ENCODE results near the gene PEAR1. TPM values are rescaled to one million over a fixed set of nuclear protein-coding genes. Genes with fewer than 3 reads are reported as not detected.
A peak's percentile ranks its signal among the peaks of the same experiment; 100 is the strongest.

PEAR1 gene
- polyA plus RNA-seq, 1 of the 3 experiments (the other 2 are of a cell fraction), result 1.2 TPM

GRCh38 chr1:156927215-156928042 lies 33.9 kb downstream of the PEAR1 start:
- no peaks in the 10 kb centered on the region for H3K9me3 ChIP-seq
- H3K4me1 ChIP-seq (ENCODE audit: control insufficient read depth in 1 of 2, insufficient read depth in 2 of 2, low read depth in 1 of 2, low read length in 1 of 2), result peaks cover 5 to 25% of the 10 kb centered on the region in 2 experiments; a peak in 2 of 4 replicates
- no peaks in the 10 kb centered on the region for H3K36me3 ChIP-seq (replicated peaks in 1 of 2; ENCODE audit: control insufficient read depth in 1 of 2, insufficient read depth in 2 of 2, low read length in 1 of 2)
- H2AFZ ChIP-seq (ENCODE audit: low read depth), result no peak overlapping the region; the same call in 1 of the 2 replicates
- CTCF ChIA-PET, result interaction anchor here (0.6 to 12.9 kb wide), 65 partner anchors 11 to 284 kb away, joined by 3 to 308 read pairs (median 5); partner anchors contain the start of genes CRABP2, INSRR, ISG20L2 and METTL25B
- DNase-seq, result peak; percentile 91
- WGBS (ENCODE audit: low lambda C conversion rate), result 54% methylated on average over 33 of the region's 64 CpGs
- no peaks in the 10 kb centered on the region for H3K79me2 ChIP-seq (ENCODE audit: insufficient read depth)
- H3K4me2 ChIP-seq, result peak overlapping the region; percentile 78
- no peak overlapping the region for H3K9ac ChIP-seq
- peaks cover 15% of the 10 kb centered on the region for H3F3A ChIP-seq (replicated peaks; ENCODE audit: insufficient read depth)
- no peak for TF ChIP-seq IRF3 (IDR thresholded peaks at IDR 0.05; ENCODE audit: low read depth, low read length)
- peak; percentile 88 for TF ChIP-seq SMC3 (IDR thresholded peaks at IDR 0.05; ENCODE audit: low read depth, low read length)
- no peak for TF ChIP-seq YY1 (IDR thresholded peaks at IDR 0.05; ENCODE audit: low read depth)
- TF ChIP-seq, protein P1, sequence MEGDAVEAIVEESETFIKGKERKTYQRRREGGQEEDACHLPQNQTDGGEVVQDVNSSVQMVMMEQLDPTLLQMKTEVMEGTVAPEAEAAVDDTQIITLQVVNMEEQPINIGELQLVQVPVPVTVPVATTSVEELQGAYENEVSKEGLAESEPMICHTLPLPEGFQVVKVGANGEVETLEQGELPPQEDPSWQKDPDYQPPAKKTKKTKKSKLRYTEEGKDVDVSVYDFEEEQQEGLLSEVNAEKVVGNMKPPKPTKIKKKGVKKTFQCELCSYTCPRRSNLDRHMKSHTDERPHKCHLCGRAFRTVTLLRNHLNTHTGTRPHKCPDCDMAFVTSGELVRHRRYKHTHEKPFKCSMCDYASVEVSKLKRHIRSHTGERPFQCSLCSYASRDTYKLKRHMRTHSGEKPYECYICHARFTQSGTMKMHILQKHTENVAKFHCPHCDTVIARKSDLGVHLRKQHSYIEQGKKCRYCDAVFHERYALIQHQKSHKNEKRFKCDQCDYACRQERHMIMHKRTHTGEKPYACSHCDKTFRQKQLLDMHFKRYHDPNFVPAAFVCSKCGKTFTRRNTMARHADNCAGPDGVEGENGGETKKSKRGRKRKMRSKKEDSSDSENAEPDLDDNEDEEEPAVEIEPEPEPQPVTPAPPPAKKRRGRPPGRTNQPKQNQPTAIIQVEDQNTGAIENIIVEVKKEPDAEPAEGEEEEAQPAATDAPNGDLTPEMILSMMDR (IDR thresholded peaks at IDR 0.05), result peak; percentile 84
- peak; percentile 43 for TF ChIP-seq CHD2 (IDR thresholded peaks at IDR 0.05; ENCODE audit: low read length, partially characterized antibody)
- no peak for TF ChIP-seq MEF2A (IDR thresholded peaks at IDR 0.05; ENCODE audit: borderline replicate concordance, low read depth)
- TF ChIP-seq RAD21 (IDR thresholded peaks at IDR 0.05; ENCODE audit: low read length), result peak; percentile 94
- H3K9me2 ChIP-seq, result no peaks in the 10 kb centered on the region
- H4K20me1 ChIP-seq (ENCODE audit: insufficient read depth), result no peaks in the 10 kb centered on the region
- H3K27ac ChIP-seq (ENCODE audit: low read depth in 2 of 2, low read length in 1 of 2), result peak overlapping the region in 1 of 2 experiments; percentile 6; a peak in 1 of 4 replicates
- peak overlapping the region; percentile 37 to 44; a peak in 3 of 4 replicates for H3K4me3 ChIP-seq (ENCODE audit: low read depth in 2 of 2, low read length in 1 of 2)
- POLR2A ChIA-PET, result interaction anchor here (0.7 to 2.7 kb wide), 3 partner anchors 14 to 35 kb away, joined by 3 to 15 read pairs (median 4); no protein-coding TSS in a partner anchor
- H3K27me3 ChIP-seq (ENCODE audit: insufficient read depth), result no peaks in the 10 kb centered on the region

GRCh38 chr1:156928043-156928602 lies 34.6 kb downstream of the PEAR1 start:
- DNase-seq, result no peak
- Histone ChIP-seq H3K9me2 (no peaks in the 10 kb centered on the region), H3K4me3 (ENCODE audit: low read depth in 2 of 2, low read length in 1 of 2) (peak overlapping the region; percentile 37 to 44; a peak in 1 of 4 replicates), H3K9me3 (no peaks in the 10 kb centered on the region), H3K9ac (no peak overlapping the region), H3F3A (replicated peaks; ENCODE audit: insufficient read depth) (peaks cover 15% of the 10 kb centered on the region), H4K20me1 (ENCODE audit: insufficient read depth) (no peaks in the 10 kb centered on the region), H3K27me3 (ENCODE audit: insufficient read depth) (no peaks in the 10 kb centered on the region), H2AFZ (ENCODE audit: low read depth) (no peak overlapping the region), H3K36me3 (replicated peaks in 1 of 2; ENCODE audit: control insufficient read depth in 1 of 2, insufficient read depth in 2 of 2, low read length in 1 of 2) (no peaks in the 10 kb centered on the region), H3K4me2 (peak overlapping the region; percentile 78), H3K4me1 (ENCODE audit: control insufficient read depth in 1 of 2, insufficient read depth in 2 of 2, low read depth in 1 of 2, low read length in 1 of 2) (peaks cover 5 to 23% of the 10 kb centered on the region in 2 experiments; a peak in 2 of 4 replicates), H3K27ac (ENCODE audit: low read depth in 2 of 2, low read length in 1 of 2) (no peak overlapping the region), H3K79me2 (ENCODE audit: insufficient read depth) (no peaks in the 10 kb centered on the region)
- CTCF ChIA-PET, result interaction anchor here (0.6 to 12.9 kb wide), 65 partner anchors 10 to 285 kb away, joined by 3 to 308 read pairs (median 5); partner anchors contain the start of genes CRABP2, INSRR, ISG20L2 and METTL25B
- POLR2A ChIA-PET, result interaction anchor here (0.7 to 2.7 kb wide), 3 partner anchors 15 to 36 kb away, joined by 3 to 15 read pairs (median 4); no protein-coding TSS in a partner anchor
- TF ChIP-seq TAF1 (IDR thresholded peaks at IDR 0.05; ENCODE audit: borderline replicate concordance, low read depth, low read length), result no peak
- no peak for TF ChIP-seq TCF12 (IDR thresholded peaks at IDR 0.05)
- TF ChIP-seq ZBTB33 (IDR thresholded peaks at IDR 0.05; ENCODE audit: borderline replicate concordance, low read depth), result no peak
- TF ChIP-seq FOXM1 (IDR thresholded peaks at IDR 0.05; ENCODE audit: low read depth), result no peak
- no peak for TF ChIP-seq MAX (IDR thresholded peaks at IDR 0.05; ENCODE audit: low read depth)
- TF ChIP-seq, protein P1 (IDR thresholded peaks at IDR 0.05), result peak; percentile 17; the same call in 1 of the 2 replicates
- no peak for TF ChIP-seq ELF1 (IDR thresholded peaks at IDR 0.05)
- WGBS (ENCODE audit: low lambda C conversion rate), result 2% methylated on average over 4 of the region's 4 CpGs
